KMS-11 (cell line): ENCODE results near the gene GPSM3.

ENCODE experiments used
- H2AFZ ChIP-seq: fragments of 200-600 bp; sonication (generic); 2 replicates; pipeline ENCODE4 v1.6.1; 2016; ENCODE audit warnings: antibody characterized with exemption, mixed run types, low read depth
- H3K27ac ChIP-seq: fragments of 200-600 bp; sonication (generic); 2 replicates; pipeline ENCODE4 v1.6.1; 2016; ENCODE audit warnings: mild to moderate bottlenecking, mixed run types
- H3K27me3 ChIP-seq: fragments of 200-600 bp; sonication (generic); 2 replicates; pipeline ENCODE4 v1.6.1; 2017; ENCODE audit warnings: mild to moderate bottlenecking, low read depth, mixed run types, moderate library complexity; ENCODE audit not compliant: insufficient read depth
- H3K36me3 ChIP-seq: fragments of 200-600 bp; sonication (generic); 2 replicates; pipeline ENCODE4 v1.6.1; 2017; ENCODE audit warnings: mild to moderate bottlenecking, mixed run types; ENCODE audit not compliant: insufficient read depth
- H3K4me1 ChIP-seq: fragments of 200-600 bp; sonication (generic); 2 replicates; pipeline ENCODE4 v1.6.1; 2016; ENCODE audit warnings: mild to moderate bottlenecking, low read depth, mixed run types; ENCODE audit not compliant: poor library complexity, severe bottlenecking
- H3K4me2 ChIP-seq: fragments of 200-600 bp; sonication (generic); 2 replicates; pipeline ENCODE4 v1.7.0; 2016; ENCODE audit warnings: mild to moderate bottlenecking, mixed run types
- H3K4me3 ChIP-seq: fragments of 200-600 bp; sonication (generic); IDR thresholded peaks from 2 replicates; pipeline ENCODE4 v1.6.1; 2017; ENCODE audit warnings: low read depth, low read length, mixed read lengths; ENCODE audit not compliant: insufficient read depth
- H3K79me2 ChIP-seq: fragments of 200-600 bp; sonication (generic); 2 replicates; pipeline ENCODE4 v1.6.1; 2016; ENCODE audit warnings: low read depth, mixed run types; ENCODE audit not compliant: insufficient read depth
- H3K9ac ChIP-seq: fragments of 200-600 bp; sonication (generic); 2 replicates; pipeline ENCODE4 v1.6.1; 2016; ENCODE audit warnings: mild to moderate bottlenecking, mixed run types
- H4K20me1 ChIP-seq: fragments of 200-600 bp; sonication (generic); 2 replicates; pipeline ENCODE4 v1.6.1; 2016; ENCODE audit warnings: mild to moderate bottlenecking, mixed run types; ENCODE audit not compliant: insufficient read depth
- TF ChIP-seq, protein P1 (sequence below): fragments of 200-600 bp; sonication (generic); conservative IDR thresholded peaks from 2 replicates; pipeline ENCODE4 v1.6.1; 2017; ENCODE audit warnings: low read depth, mild to moderate bottlenecking, antibody characterized with exemption, low read length, moderate library complexity, mixed read lengths

The GPSM3 gene

GRCh38 chr6:32218167-32218566 lies 25.7 kb upstream of the GPSM3 start:
- Histone ChIP-seq H3K4me1 (no peaks in the 10 kb centered on the region), H3K36me3 (no peaks in the 10 kb centered on the region), H3K27me3 (no peaks in the 10 kb centered on the region; the same call in 1 of the 2 replicates), H3K79me2 (no peaks in the 10 kb centered on the region), H3K4me2 (no peak overlapping the region), H4K20me1 (no peaks in the 10 kb centered on the region), H2AFZ (no peak overlapping the region), H3K27ac (no peak overlapping the region), H3K9ac (no peak overlapping the region), H3K4me3 (no peak overlapping the region)
- TF ChIP-seq, protein P1, sequence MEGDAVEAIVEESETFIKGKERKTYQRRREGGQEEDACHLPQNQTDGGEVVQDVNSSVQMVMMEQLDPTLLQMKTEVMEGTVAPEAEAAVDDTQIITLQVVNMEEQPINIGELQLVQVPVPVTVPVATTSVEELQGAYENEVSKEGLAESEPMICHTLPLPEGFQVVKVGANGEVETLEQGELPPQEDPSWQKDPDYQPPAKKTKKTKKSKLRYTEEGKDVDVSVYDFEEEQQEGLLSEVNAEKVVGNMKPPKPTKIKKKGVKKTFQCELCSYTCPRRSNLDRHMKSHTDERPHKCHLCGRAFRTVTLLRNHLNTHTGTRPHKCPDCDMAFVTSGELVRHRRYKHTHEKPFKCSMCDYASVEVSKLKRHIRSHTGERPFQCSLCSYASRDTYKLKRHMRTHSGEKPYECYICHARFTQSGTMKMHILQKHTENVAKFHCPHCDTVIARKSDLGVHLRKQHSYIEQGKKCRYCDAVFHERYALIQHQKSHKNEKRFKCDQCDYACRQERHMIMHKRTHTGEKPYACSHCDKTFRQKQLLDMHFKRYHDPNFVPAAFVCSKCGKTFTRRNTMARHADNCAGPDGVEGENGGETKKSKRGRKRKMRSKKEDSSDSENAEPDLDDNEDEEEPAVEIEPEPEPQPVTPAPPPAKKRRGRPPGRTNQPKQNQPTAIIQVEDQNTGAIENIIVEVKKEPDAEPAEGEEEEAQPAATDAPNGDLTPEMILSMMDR: no peak

- Histone ChIP-seq H3K4me3 (no peak overlapping the region), H4K20me1 (no peaks in the 10 kb centered on the region), H3K9ac (no peak overlapping the region), H3K4me2 (no peak overlapping the region), H3K4me1 (no peaks in the 10 kb centered on the region), H3K27ac (no peak overlapping the region), H2AFZ (no peak overlapping the region), H3K27me3 (no peaks in the 10 kb centered on the region; the same call in 1 of the 2 replicates), H3K79me2 (no peaks in the 10 kb centered on the region), H3K36me3 (no peaks in the 10 kb centered on the region)
- TF ChIP-seq, protein P1: no peak
Measured at GRCh38 chr6:32216998-32217397, 24.6 kb upstream of the GPSM3 start.

GRCh38 chr6:32216285-32216684 lies 23.8 kb upstream of the GPSM3 start:
- Histone ChIP-seq H3K4me3 (no peak overlapping the region), H3K4me1 (no peaks in the 10 kb centered on the region), H2AFZ (no peak overlapping the region), H3K27ac (no peak overlapping the region), H4K20me1 (no peaks in the 10 kb centered on the region), H3K4me2 (no peak overlapping the region), H3K27me3 (no peaks in the 10 kb centered on the region; the same call in 1 of the 2 replicates), H3K36me3 (no peaks in the 10 kb centered on the region), H3K9ac (no peak overlapping the region), H3K79me2 (no peaks in the 10 kb centered on the region)
- TF ChIP-seq, protein P1: no peak

DNA sequence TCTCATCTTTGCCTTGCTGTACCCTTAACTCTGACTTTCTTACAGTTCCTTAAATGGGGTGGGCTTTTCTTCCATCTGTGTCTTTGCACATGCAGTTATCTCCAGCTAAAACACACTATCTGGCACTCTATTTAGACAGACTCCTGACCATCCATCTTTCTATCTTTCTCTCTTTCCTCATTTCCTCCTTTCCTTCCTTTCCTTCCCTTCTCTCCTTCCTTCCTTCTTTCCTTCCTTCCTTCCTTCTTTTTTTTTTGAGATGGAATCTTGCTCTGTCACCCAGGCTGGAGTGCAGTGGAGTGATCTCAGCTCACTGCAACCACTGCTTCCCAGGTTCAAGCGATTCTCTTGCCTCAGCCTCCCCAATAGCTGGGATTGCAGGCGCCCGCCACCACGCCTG lies 23.2 kb upstream of the GPSM3 start:
- H2AFZ ChIP-seq: no peak overlapping the region
- no peak overlapping the region for H3K4me2 ChIP-seq
- no peaks in the 10 kb centered on the region for H4K20me1 ChIP-seq
- H3K27ac ChIP-seq: no peak overlapping the region
- no peaks in the 10 kb centered on the region for H3K79me2 ChIP-seq
- no peaks in the 10 kb centered on the region for H3K4me1 ChIP-seq
- no peaks in the 10 kb centered on the region; the same call in 1 of the 2 replicates for H3K27me3 ChIP-seq
- TF ChIP-seq, protein P1: no peak
- H3K36me3 ChIP-seq: no peaks in the 10 kb centered on the region
- no peak overlapping the region for H3K4me3 ChIP-seq
- no peak overlapping the region for H3K9ac ChIP-seq
